Measurements from ENCODE around the gene LRRC4. TPM values are rescaled to one million over a fixed set of nuclear protein-coding genes. Genes with fewer than 3 reads are reported as not detected.

LRRC4 gene
- total RNA-seq, 1 donor from 2014 or later: 4.4 TPM

- Histone ChIP-seq H3K36me3 (no peaks in the 10 kb centered on the region), H3K27me3 (ENCODE audit: low read depth) (no peaks in the 10 kb centered on the region), H3K27ac (replicated peaks) (peak overlapping the region; percentile 50), H3K4me1 (peaks cover 30% of the 10 kb centered on the region), H3K4me3 (peak overlapping the region; percentile 73), H3K9me3 (replicated peaks) (no peaks in the 10 kb centered on the region)
- intact Hi-C loops (cut with micrococcal nuclease): no loop called here
- no peak for TF ChIP-seq CTCF (IDR thresholded peaks at IDR 0.05; ENCODE audit: borderline replicate concordance)
- peak; percentile 24 for DNase-seq
These were observed 1.5 kb upstream of the LRRC4 start for GRCh38 chr7:128032605-128033235.

GRCh38 chr7:128031901-128032604, 816 bp upstream of the LRRC4 start:
- Histone ChIP-seq H3K27ac (replicated peaks) (peak overlapping the region; percentile 50), H3K4me1 (peaks cover 36% of the 10 kb centered on the region), H3K36me3 (no peaks in the 10 kb centered on the region), H3K9me3 (replicated peaks) (no peaks in the 10 kb centered on the region), H3K27me3 (ENCODE audit: low read depth) (no peaks in the 10 kb centered on the region), H3K4me3 (peak overlapping the region; percentile 73)
- intact Hi-C loops (cut with micrococcal nuclease): no loop called here
- DNase-seq: peak; percentile 33
- TF ChIP-seq CTCF (IDR thresholded peaks at IDR 0.05; ENCODE audit: borderline replicate concordance): peak; percentile 47

GRCh38 chr7:128030263-128030653, 979 bp downstream of the LRRC4 start:
- H3K4me1 ChIP-seq: peaks cover 50% of the 10 kb centered on the region
- H3K9me3 ChIP-seq (replicated peaks): no peaks in the 10 kb centered on the region
- no peak for DNase-seq
- no peaks in the 10 kb centered on the region for H3K36me3 ChIP-seq
- TF ChIP-seq CTCF (IDR thresholded peaks at IDR 0.05; ENCODE audit: borderline replicate concordance): no peak
- H3K27me3 ChIP-seq (ENCODE audit: low read depth): no peaks in the 10 kb centered on the region
- H3K4me3 ChIP-seq: peak overlapping the region; percentile 73
- no peak overlapping the region for H3K27ac ChIP-seq (replicated peaks)
- intact Hi-C loops (cut with micrococcal nuclease): no loop called here

- H3K9me3 ChIP-seq (replicated peaks): no peaks in the 10 kb centered on the region
- TF ChIP-seq CTCF (IDR thresholded peaks at IDR 0.05; ENCODE audit: borderline replicate concordance): no peak
- intact Hi-C loops (cut with micrococcal nuclease): no loop called here
- H3K4me1 ChIP-seq: peaks cover 46% of the 10 kb centered on the region
- no peak overlapping the region for H3K27ac ChIP-seq (replicated peaks)
- H3K36me3 ChIP-seq: no peaks in the 10 kb centered on the region
- no peak for DNase-seq
- H3K4me3 ChIP-seq: no peak overlapping the region
- no peaks in the 10 kb centered on the region for H3K27me3 ChIP-seq (ENCODE audit: low read depth)
These were observed 1.7 kb downstream of the LRRC4 start for GRCh38 chr7:128029405-128029995.

- H3K9me3 ChIP-seq (replicated peaks): no peaks in the 10 kb centered on the region
- H3K27me3 ChIP-seq (ENCODE audit: low read depth): no peaks in the 10 kb centered on the region
- no peaks in the 10 kb centered on the region for H3K36me3 ChIP-seq
These were observed 3.7 kb downstream of the LRRC4 start for GRCh38 chr7:128027485-128027980.

More at GRCh38 chr7:128027485-128027980, 3.7 kb downstream of the LRRC4 start:
- no peak for TF ChIP-seq CTCF (IDR thresholded peaks at IDR 0.05; ENCODE audit: borderline replicate concordance)
- intact Hi-C loops (cut with micrococcal nuclease): no loop called here
- Histone ChIP-seq H3K4me1 (peaks cover 38% of the 10 kb centered on the region), H3K4me3 (no peak overlapping the region), H3K27ac (replicated peaks) (no peak overlapping the region)
- no peak for DNase-seq
